ENCODE data around the gene NBR1.
A peak's percentile ranks its signal among the peaks of the same experiment; 100 is the strongest.
"Not testable (repeated sequence)": the region's sequence is repeated elsewhere in the genome, so short reads cannot be mapped to it uniquely, and the experiment has no call there.

Gene NBR1

GRCh38 chr17:43170766-43171585 lies at the start of gene NBR1:
Gene NBR1, plus strand, starts transcription at chr17:43171214. Its CDS starts 4,586 bp downstream, at chr17:43175800.
- peak; percentile 64 to 86 (median 80) for DNase-seq

GRCh38 chr17:43125133-43125966 lies 45.7 kb upstream of the NBR1 start, which contains the start of gene BRCA1:
Gene BRCA1, minus strand, starts transcription at chr17:43125364. Its CDS starts 1,268 bp downstream, at chr17:43124096.
- peak; percentile 76 to 92 (median 82) for DNase-seq

GRCh38 chr17:43125967-43126910 lies 44.8 kb upstream of the NBR1 start:
- no peak for DNase-seq

GRCh38 chr17:43126911-43127290 lies 44.1 kb upstream of the NBR1 start:
- DNase-seq, result no peak

GRCh38 chr17:43127333-43127876 lies 43.6 kb upstream of the NBR1 start:
- not testable (repeated sequence) for DNase-seq

GRCh38 chr17:43129671-43130010 lies 41.4 kb upstream of the NBR1 start:
- DNase-seq, result no peak

GRCh38 chr17:43132117-43132516 lies 38.9 kb upstream of the NBR1 start:
- DNase-seq, result no peak

- DNase-seq, result not testable (repeated sequence)
Measured at GRCh38 chr17:43133439-43133838, 37.6 kb upstream of the NBR1 start.

- no peak for DNase-seq
Measured at GRCh38 chr17:43134774-43135453, 36.1 kb upstream of the NBR1 start.

- DNase-seq, result no peak
Measured at GRCh38 chr17:43135454-43135819, 35.6 kb upstream of the NBR1 start.

GRCh38 chr17:43136574-43136973 lies 34.4 kb upstream of the NBR1 start:
- DNase-seq, result not testable (repeated sequence)

- not testable (repeated sequence) for DNase-seq
Measured at GRCh38 chr17:43138531-43138930, 32.5 kb upstream of the NBR1 start.

- no peak for DNase-seq
Measured at GRCh38 chr17:43140396-43141332, 30.4 kb upstream of the NBR1 start.

GRCh38 chr17:43142153-43142552 lies 28.9 kb upstream of the NBR1 start:
- no peak for DNase-seq

- no peak for DNase-seq
Measured at GRCh38 chr17:43143201-43143600, 27.8 kb upstream of the NBR1 start.

GRCh38 chr17:43146649-43147048 lies 24.4 kb upstream of the NBR1 start:
- no peak for DNase-seq

GRCh38 chr17:43151880-43152456 lies 19.0 kb upstream of the NBR1 start:
- DNase-seq, result no peak

GRCh38 chr17:43153197-43153835 lies 17.7 kb upstream of the NBR1 start:
- not testable (repeated sequence) for DNase-seq

GRCh38 chr17:43155666-43156065 lies 15.3 kb upstream of the NBR1 start:
- DNase-seq, result no peak

GRCh38 chr17:43159232-43159631 lies 11.8 kb upstream of the NBR1 start:
- DNase-seq, result not testable (repeated sequence)
